Measurements from ENCODE around the gene ST6GALNAC3.

ST6GALNAC3 gene

DNA sequence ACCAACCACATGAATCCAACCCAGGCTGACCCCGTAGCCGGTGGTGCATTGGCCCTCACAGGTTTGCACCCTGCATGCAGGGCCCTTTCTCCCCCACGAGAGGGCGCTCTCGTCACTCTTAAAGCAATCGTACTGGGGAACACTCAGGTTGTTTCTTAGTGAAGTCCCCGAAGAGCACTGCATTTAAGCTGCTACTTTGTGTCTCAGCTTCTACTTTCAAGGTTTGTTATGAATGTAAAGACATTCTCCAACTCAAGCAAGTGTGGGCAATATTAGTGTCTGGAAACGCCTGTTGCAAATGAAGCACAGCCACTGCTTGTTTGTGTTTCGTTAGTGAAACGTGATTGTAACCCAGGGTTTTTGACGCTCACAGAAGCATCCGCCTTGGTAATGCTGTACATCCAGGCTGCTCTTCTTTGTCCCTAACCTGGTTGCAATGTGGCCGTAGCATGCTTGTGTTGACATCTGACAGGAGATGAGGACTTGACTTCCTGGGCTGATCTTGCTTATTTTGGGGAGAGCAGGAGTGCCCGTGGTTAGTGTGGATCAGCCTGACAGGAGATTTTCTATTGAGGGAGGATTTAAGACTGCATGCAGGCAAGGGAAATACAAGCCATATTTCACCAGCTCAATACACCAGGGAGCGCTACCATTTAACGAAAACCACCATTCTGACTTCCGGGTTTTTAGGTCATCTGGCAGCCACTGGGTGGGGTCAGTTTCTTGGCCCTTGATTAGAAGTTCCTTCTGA, 79.8 kb downstream of the ST6GALNAC3 start:
- DNase-seq (ENCODE audit: insufficient read length, low spot score) (peak; percentile 49), FAIRE-seq (peak; percentile 43)
- TF ChIP-seq POLR2A (IDR thresholded peaks at IDR 0.05; ENCODE audit: low read depth, low read length), result no peak

DNA sequence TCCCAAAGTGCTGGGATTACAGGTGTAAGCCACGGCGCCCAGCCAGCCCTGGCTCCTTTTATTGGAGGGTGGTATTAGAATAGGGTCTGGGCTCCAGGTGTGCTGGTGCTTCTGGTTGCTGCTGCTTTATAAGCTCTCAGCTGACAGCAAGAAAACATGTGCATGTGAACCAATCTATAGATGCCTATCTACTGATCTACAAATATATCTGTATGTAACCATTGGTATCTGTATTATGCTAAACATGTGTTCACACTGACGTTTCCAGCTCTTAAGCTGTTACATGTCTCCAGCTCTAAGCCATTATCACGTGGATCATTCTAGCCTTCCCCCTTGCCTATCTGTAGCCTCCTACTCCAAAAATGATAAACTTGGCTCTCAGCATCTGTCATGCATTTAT, 82.4 kb downstream of the ST6GALNAC3 start:
- no peak for TF ChIP-seq POLR2A (IDR thresholded peaks at IDR 0.05; ENCODE audit: low read depth, low read length)
- DNase-seq (ENCODE audit: insufficient read length, low spot score), result no peak
- no peak for FAIRE-seq

- DNase-seq (ENCODE audit: insufficient read length, low spot score), result no peak
- FAIRE-seq, result no peak
- no peak for TF ChIP-seq POLR2A (IDR thresholded peaks at IDR 0.05; ENCODE audit: low read depth, low read length)
Observed at GRCh38 chr1:76158126-76158525, 83.6 kb downstream of the ST6GALNAC3 start.

DNA sequence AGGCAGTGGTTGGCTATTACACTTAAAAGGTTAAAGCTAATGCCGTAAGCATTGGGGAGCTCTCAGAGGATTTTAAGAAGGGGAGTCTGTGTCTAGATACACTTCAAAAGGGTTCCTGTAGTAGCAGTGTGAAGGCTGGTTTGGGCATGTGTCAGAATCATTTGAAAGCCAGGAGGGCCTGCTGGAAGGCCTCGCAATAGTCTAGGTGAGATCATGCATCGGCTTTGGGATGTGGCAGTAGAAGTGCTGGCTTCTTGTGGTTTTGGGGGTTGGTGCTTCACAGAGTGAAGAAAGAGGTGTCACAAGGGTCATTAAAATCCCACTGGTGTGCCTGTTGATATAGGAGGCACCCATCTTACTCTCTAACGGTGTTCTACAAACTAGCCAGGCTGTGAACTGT, 85.7 kb downstream of the ST6GALNAC3 start:
- no peak for DNase-seq (ENCODE audit: insufficient read length, low spot score)
- FAIRE-seq, result no peak
- TF ChIP-seq POLR2A (IDR thresholded peaks at IDR 0.05; ENCODE audit: low read depth, low read length), result no peak

DNA sequence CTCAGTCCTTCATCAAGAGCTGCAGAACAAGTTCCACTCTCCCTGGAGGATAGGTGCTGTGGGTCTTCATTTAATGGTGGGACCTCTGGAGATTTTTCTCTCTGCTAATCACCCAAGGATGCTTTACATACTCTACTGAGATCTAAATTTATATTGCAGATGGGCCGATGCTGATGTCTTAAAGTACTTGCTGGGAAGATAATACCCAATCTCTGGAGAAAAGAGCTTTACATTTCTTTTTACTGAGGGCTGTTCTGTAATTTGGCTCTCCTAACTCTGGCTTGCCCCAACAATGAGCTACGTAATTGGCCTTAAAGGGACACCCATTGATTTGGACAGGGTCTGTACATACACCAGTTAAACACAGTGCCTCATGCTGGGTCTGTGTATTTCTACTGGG, 86.9 kb downstream of the ST6GALNAC3 start:
- FAIRE-seq, result no peak

DNA sequence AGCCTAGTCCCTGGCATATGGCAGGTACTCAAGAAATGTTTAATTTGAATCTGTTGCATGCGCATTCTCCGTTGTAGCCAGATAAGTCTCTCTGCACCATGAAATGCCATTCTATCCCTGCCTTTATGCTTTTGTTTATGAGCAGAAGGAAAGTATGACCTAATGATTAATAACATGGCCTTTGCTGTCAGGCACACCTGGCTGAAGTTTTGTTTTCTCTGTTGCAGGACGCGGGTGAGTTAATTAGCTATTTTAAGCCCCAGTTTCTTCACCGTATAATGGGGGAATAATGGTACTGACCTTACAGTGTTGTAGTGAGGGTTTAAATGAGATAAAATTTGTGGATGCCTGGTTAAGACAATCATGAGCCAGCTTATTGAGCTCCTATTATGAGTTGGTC, 87.7 kb downstream of the ST6GALNAC3 start:
- no peak for TF ChIP-seq POLR2A (IDR thresholded peaks at IDR 0.05; ENCODE audit: low read depth, low read length)
- DNase-seq (ENCODE audit: insufficient read length, low spot score) (no peak), FAIRE-seq (no peak)

More for the DNA sequence above, 86.9 kb downstream of the ST6GALNAC3 start:
- no peak for DNase-seq (ENCODE audit: insufficient read length, low spot score)
- TF ChIP-seq POLR2A (IDR thresholded peaks at IDR 0.05; ENCODE audit: low read depth, low read length), result no peak

- DNase-seq (ENCODE audit: insufficient read length, low spot score) (no peak), FAIRE-seq (no peak)
- TF ChIP-seq POLR2A (IDR thresholded peaks at IDR 0.05; ENCODE audit: low read depth, low read length), result no peak
Observed at GRCh38 chr1:76164165-76164564, 89.6 kb downstream of the ST6GALNAC3 start.

DNA sequence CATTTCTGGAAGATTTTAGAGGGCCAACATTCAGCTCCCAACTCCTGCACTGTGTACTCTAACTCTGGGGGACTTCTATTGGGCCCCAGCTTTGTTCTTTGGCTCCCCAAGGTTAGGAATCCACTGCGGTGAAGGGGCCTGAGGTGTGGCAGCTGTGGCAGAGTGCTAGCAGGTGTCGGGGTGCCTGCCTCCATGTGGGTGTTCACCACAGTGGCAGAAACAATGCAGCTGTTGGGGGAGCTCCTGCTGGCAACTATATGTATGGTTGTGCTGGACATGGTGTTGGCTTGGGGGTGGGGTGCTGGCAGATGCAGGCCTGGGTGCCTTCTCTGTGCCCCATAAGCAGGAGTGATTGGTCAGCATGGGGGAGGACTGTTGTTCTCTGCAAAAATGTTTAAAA, 95.5 kb downstream of the ST6GALNAC3 start:
- DNase-seq (ENCODE audit: insufficient read length, low spot score) (no peak), FAIRE-seq (no peak)
- TF ChIP-seq POLR2A (IDR thresholded peaks at IDR 0.05; ENCODE audit: low read depth, low read length), result no peak

- DNase-seq (ENCODE audit: insufficient read length, low spot score) (no peak), FAIRE-seq (no peak)
Observed at GRCh38 chr1:76170513-76170912, 96.0 kb downstream of the ST6GALNAC3 start.

GRCh38 chr1:76176000-76176399, 101.5 kb downstream of the ST6GALNAC3 start:
- no peak for TF ChIP-seq POLR2A (IDR thresholded peaks at IDR 0.05; ENCODE audit: low read depth, low read length)
- DNase-seq (ENCODE audit: insufficient read length, low spot score) (no peak), FAIRE-seq (no peak)

More at GRCh38 chr1:76170513-76170912, 96.0 kb downstream of the ST6GALNAC3 start:
- no peak for TF ChIP-seq POLR2A (IDR thresholded peaks at IDR 0.05; ENCODE audit: low read depth, low read length)

GRCh38 chr1:76177615-76178014, 103.1 kb downstream of the ST6GALNAC3 start:
- FAIRE-seq (no peak), DNase-seq (ENCODE audit: insufficient read length, low spot score) (no peak)
- TF ChIP-seq POLR2A (IDR thresholded peaks at IDR 0.05; ENCODE audit: low read depth, low read length), result no peak

DNA sequence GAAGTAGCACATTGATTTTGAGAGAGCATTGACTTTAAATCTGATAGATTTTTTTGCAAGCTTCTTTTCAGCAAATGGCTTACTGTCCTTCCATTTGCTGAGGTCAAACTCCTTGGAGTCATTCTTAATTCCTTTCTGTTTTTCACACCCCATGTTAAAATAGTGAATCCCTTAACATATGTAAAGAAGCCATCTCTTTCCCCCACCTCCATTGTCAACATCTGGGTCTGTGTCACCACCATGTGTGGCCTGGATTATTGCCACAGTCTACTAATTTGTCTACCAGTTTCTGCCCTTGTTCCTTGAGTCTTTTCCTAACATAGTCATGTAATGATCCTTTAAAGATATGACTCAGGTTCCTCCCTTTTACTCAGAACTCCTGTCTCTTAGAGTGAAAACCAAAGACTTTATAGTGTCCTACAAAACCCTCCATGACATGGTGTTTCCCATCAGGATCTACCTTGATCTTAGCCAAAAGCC, 104.7 kb downstream of the ST6GALNAC3 start:
- no peak for FAIRE-seq
- no peak for TF ChIP-seq POLR2A (IDR thresholded peaks at IDR 0.05; ENCODE audit: low read depth, low read length)
- DNase-seq (ENCODE audit: insufficient read length, low spot score), result no peak

GRCh38 chr1:76185207-76185606, 110.7 kb downstream of the ST6GALNAC3 start:
- DNase-seq (ENCODE audit: insufficient read length, low spot score), result no peak
- no peak for FAIRE-seq
- no peak for TF ChIP-seq POLR2A (IDR thresholded peaks at IDR 0.05; ENCODE audit: low read depth, low read length)

- no peak for FAIRE-seq
Observed at GRCh38 chr1:76186554-76187170, 112.1 kb downstream of the ST6GALNAC3 start.

GRCh38 chr1:76187436-76187835, 112.9 kb downstream of the ST6GALNAC3 start:
- FAIRE-seq (no peak), DNase-seq (ENCODE audit: insufficient read length, low spot score) (no peak)
- TF ChIP-seq POLR2A (IDR thresholded peaks at IDR 0.05; ENCODE audit: low read depth, low read length), result no peak

More at GRCh38 chr1:76186554-76187170, 112.1 kb downstream of the ST6GALNAC3 start:
- DNase-seq (ENCODE audit: insufficient read length, low spot score), result no peak
- no peak for TF ChIP-seq POLR2A (IDR thresholded peaks at IDR 0.05; ENCODE audit: low read depth, low read length)

Data from H54 (cell line).